DMS79 (cell line): Measurements from ENCODE around the gene CYSTM1.

Experiments used
- DNase-seq: peaks from one replicate; lab custom pipeline; 2025; lab: John Stamatoyannopoulos, UW

Gene CYSTM1

GRCh38 chr5:140258016-140258415 lies 83.0 kb downstream of the CYSTM1 start:
- no peak for DNase-seq

- no peak for DNase-seq
These were observed 83.9 kb downstream of the CYSTM1 start for GRCh38 chr5:140258873-140259272.

- DNase-seq: no peak
These were observed 84.5 kb downstream of the CYSTM1 start for GRCh38 chr5:140259500-140259899.

- no peak for DNase-seq
These were observed 85.2 kb downstream of the CYSTM1 start for GRCh38 chr5:140260089-140260656.

- DNase-seq: peak; percentile 40
These were observed 86.6 kb downstream of the CYSTM1 start for GRCh38 chr5:140261403-140262171.

GRCh38 chr5:140262221-140262620 lies 87.2 kb downstream of the CYSTM1 start:
- no peak for DNase-seq

- DNase-seq: no peak
These were observed 87.9 kb downstream of the CYSTM1 start for GRCh38 chr5:140262839-140263238.

GRCh38 chr5:140265845-140266244 lies 90.9 kb downstream of the CYSTM1 start:
- DNase-seq: no peak

GRCh38 chr5:140266471-140267200 lies 91.6 kb downstream of the CYSTM1 start:
- DNase-seq: no peak

GRCh38 chr5:140267201-140267540 lies 92.2 kb downstream of the CYSTM1 start:
- no peak for DNase-seq

- DNase-seq: no peak
These were observed 92.6 kb downstream of the CYSTM1 start for GRCh38 chr5:140267559-140268018.

- DNase-seq: no peak
These were observed 95.0 kb downstream of the CYSTM1 start for GRCh38 chr5:140270008-140270407.

GRCh38 chr5:140273401-140273877 lies 98.5 kb downstream of the CYSTM1 start:
- DNase-seq: no peak

GRCh38 chr5:140275837-140276236 lies 100.8 kb downstream of the CYSTM1 start:
- no peak for DNase-seq

GRCh38 chr5:140282266-140282665 lies 107.3 kb downstream of the CYSTM1 start:
- DNase-seq: no peak

- DNase-seq: no peak
These were observed 109.0 kb downstream of the CYSTM1 start for GRCh38 chr5:140284013-140284412.

- DNase-seq: no peak
These were observed 111.4 kb downstream of the CYSTM1 start for GRCh38 chr5:140286424-140286823.

GRCh38 chr5:140287801-140288521 lies 113.0 kb downstream of the CYSTM1 start:
- no peak for DNase-seq

- no peak for DNase-seq
These were observed 117.4 kb downstream of the CYSTM1 start for GRCh38 chr5:140292212-140293036.
